ENCODE data around the gene HPS1. TPM values are rescaled to one million over a fixed set of nuclear protein-coding genes. Genes with fewer than 3 reads are reported as not detected.
A peak's percentile ranks its signal among the peaks of the same experiment; 100 is the strongest.

Gene HPS1
- total RNA-seq, 1 donor from 2014 or later = 42.7 TPM

DNA sequence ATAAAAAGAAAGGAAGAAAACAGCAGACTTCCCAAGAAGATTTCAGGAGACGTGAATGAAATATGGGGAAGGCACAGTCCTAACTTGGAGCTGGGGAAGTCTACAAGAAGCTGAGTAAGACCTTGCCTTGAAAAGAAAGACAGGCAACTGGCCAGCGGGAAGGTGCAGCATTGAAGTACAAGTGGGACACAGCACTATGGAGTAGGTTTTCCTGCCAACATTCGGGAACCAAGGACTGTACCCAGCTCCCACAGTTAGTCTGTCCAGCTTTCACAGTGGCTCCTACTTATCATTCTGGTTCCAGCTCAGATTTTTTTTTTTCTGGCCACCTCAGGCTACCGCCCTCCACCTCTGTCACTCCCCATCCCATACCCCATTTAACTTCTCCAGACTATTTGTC lies 10.0 kb downstream of the HPS1 start:
- DNase-seq (ENCODE audit: low spot score in 2 of 2) = peak in 1 of 2 donors; percentile 50
- TF ChIP-seq, protein P1, sequence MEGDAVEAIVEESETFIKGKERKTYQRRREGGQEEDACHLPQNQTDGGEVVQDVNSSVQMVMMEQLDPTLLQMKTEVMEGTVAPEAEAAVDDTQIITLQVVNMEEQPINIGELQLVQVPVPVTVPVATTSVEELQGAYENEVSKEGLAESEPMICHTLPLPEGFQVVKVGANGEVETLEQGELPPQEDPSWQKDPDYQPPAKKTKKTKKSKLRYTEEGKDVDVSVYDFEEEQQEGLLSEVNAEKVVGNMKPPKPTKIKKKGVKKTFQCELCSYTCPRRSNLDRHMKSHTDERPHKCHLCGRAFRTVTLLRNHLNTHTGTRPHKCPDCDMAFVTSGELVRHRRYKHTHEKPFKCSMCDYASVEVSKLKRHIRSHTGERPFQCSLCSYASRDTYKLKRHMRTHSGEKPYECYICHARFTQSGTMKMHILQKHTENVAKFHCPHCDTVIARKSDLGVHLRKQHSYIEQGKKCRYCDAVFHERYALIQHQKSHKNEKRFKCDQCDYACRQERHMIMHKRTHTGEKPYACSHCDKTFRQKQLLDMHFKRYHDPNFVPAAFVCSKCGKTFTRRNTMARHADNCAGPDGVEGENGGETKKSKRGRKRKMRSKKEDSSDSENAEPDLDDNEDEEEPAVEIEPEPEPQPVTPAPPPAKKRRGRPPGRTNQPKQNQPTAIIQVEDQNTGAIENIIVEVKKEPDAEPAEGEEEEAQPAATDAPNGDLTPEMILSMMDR (IDR thresholded peaks at IDR 0.05) = no peak
- H3K36me3 ChIP-seq = peaks cover 48 to 73% of the 10 kb centered on the region in 2 donors
- H3K9me3 ChIP-seq = no peaks in the 10 kb centered on the region
- H3K4me1 ChIP-seq = no peaks in the 10 kb centered on the region
- H3K27me3 ChIP-seq = no peaks in the 10 kb centered on the region
- no peak overlapping the region for H3K27ac ChIP-seq
- intact Hi-C loops (cut with DNase I) = no loop called here
- no peak overlapping the region for H3K4me3 ChIP-seq

DNA sequence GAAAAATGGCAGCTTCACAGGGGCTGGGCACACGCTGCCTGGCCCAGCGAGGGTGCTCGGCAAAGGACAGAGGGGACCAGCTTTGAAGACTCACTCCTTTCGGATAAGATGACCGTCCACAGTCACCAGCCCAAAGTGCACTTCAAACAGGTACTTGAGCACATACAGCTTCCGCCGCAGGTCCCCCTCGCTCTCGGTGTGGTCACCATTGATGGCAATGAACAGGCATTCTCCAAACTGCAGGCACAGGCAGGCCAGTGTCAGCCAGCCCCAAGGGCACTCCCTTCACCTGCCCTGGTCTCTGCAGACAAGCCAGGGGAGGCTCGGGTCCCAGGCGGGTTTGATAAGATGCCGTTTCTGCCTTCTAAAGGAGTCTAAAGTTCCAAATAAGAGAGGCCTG lies 11.6 kb downstream of the HPS1 start:
- TF ChIP-seq, protein P1 (IDR thresholded peaks at IDR 0.05) = no peak
- intact Hi-C loops (cut with DNase I) = no loop called here
- no peaks in the 10 kb centered on the region for H3K27me3 ChIP-seq

DNA sequence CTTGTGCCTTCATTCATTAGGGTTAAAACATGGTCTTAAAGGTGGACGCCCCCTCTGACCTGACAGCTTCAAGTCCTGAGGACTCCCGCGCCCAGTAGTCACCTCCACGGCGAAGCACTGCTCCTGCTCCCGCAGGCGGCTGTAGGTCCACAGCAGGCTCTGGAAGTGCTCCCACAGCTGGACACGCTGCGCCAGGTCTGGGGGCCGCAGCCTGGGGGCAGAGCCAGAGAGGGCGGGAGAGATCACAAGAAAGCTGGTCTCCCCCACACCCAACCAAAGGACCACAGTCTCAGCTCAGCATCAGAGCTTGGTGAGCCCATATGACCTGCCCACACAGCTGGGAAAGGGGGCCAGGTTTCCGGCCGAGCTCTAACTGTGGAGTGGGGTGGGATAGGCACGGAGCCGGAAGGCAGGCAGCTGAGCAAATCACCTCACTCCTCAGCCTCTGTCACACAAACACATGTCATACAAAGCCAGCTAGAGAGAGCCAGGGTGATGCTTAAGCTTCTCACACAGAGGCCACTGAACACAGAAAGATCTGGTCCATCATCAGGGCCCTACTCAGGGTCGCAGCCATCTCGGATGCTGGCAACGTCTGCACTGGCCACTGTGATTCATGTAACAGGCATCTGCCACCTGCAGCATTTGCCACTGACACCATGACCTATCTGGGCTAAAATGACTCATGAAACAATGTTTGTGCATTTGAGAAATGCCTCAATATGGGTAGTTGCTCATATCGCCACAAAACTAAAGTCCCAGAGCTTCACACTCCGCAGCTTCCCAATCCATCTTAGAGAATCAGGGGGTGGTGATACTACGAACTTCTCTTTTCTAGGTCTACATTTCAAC lies 12.6 kb downstream of the HPS1 start:
- Histone ChIP-seq H3K9me3 (no peaks in the 10 kb centered on the region), H3K27me3 (no peaks in the 10 kb centered on the region), H3K36me3 (peaks cover 66 to 85% of the 10 kb centered on the region in 2 donors), H3K4me1 (no peaks in the 10 kb centered on the region), H3K4me3 (no peak overlapping the region), H3K27ac (no peak overlapping the region)
- TF ChIP-seq, protein P1 (IDR thresholded peaks at IDR 0.05) = no peak
- DNase-seq (ENCODE audit: low spot score in 2 of 2) = peak in 1 of 2 donors; percentile 49
- intact Hi-C loops (cut with DNase I) = no loop called here

More for the DNA sequence above, 11.6 kb downstream of the HPS1 start:
- H3K27ac ChIP-seq = no peak overlapping the region
- H3K4me1 ChIP-seq = no peaks in the 10 kb centered on the region
- H3K9me3 ChIP-seq = no peaks in the 10 kb centered on the region
- H3K36me3 ChIP-seq = peaks cover 59 to 83% of the 10 kb centered on the region in 2 donors
- no peak overlapping the region for H3K4me3 ChIP-seq
- DNase-seq (ENCODE audit: low spot score in 2 of 2) = peak in 1 of 2 donors; percentile 41

DNA sequence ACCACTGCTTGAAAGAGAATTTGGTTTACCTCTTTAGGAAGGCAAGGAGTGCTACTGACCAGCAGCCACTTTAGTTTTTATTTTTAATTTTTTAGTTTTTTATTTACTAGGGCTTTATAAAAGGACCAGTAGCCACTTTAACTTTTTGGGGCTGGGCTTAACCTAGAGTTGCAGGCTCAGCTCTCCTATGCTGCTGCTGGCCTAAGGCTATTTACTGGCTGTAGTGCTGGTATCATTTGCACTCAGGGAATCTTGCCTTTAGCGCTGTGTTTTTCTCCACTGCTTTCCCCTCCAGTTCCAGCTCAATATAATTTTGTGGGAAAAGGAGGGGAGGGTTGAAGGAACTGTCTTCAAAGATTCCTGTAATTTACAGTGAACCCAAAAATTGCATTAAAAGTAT lies 13.4 kb downstream of the HPS1 start:
- intact Hi-C loops (cut with DNase I) = no loop called here
- TF ChIP-seq, protein P1 (IDR thresholded peaks at IDR 0.05) = no peak
- Histone ChIP-seq H3K4me1 (no peaks in the 10 kb centered on the region), H3K36me3 (peaks cover 61 to 79% of the 10 kb centered on the region in 2 donors), H3K27me3 (no peaks in the 10 kb centered on the region), H3K4me3 (no peak overlapping the region), H3K9me3 (no peaks in the 10 kb centered on the region), H3K27ac (no peak overlapping the region)
- no peak for DNase-seq (ENCODE audit: low spot score in 2 of 2)

DNA sequence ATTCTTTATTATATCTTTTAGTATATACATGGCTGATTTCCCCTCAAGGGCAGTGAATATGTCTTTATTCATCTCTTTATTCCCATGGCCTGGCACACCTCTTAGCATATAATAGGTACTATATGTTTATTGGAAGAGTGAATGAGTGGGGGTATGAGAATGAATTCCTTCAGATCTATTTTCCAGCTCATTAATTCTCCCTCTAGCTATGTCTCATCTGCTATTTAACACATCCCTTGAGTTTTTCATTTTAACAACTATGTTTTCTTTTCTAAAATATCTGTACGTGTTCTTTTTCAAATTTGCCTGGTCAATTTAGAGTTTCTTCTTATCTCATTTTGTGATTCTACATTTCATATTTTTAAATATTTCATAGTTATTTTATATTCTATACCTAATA lies 14.4 kb downstream of the HPS1 start:
- intact Hi-C loops (cut with DNase I) = no loop called here
- Histone ChIP-seq H3K4me1 (no peaks in the 10 kb centered on the region), H3K4me3 (no peak overlapping the region), H3K27ac (no peak overlapping the region), H3K9me3 (no peaks in the 10 kb centered on the region), H3K36me3 (peaks cover 65 to 80% of the 10 kb centered on the region in 2 donors), H3K27me3 (no peaks in the 10 kb centered on the region)
- DNase-seq (ENCODE audit: low spot score in 2 of 2) = no peak
- TF ChIP-seq, protein P1 (IDR thresholded peaks at IDR 0.05) = no peak
